HG02870 (cell line): ENCODE results near the gene ADAMTS8.

Experiments used
- ATAC-seq: cut with Tn5 transposase; IDR thresholded peaks from one replicate; pipeline ENCODE4 v1.9.1; 2021; ENCODE audit warnings: mild to moderate bottlenecking, moderate library complexity; ENCODE audit not compliant: unreplicated experiment

ADAMTS8 gene

GRCh38 chr11:130400781-130401483 lies 27.5 kb downstream of the ADAMTS8 start:
- ATAC-seq, result no peak

- ATAC-seq, result no peak
These were observed 29.2 kb downstream of the ADAMTS8 start for GRCh38 chr11:130399196-130399595.

- ATAC-seq, result no peak
These were observed 30.6 kb downstream of the ADAMTS8 start for GRCh38 chr11:130397780-130398179.

- no peak for ATAC-seq
These were observed 31.4 kb downstream of the ADAMTS8 start for GRCh38 chr11:130396965-130397364.

GRCh38 chr11:130394615-130395014 lies 33.8 kb downstream of the ADAMTS8 start:
- ATAC-seq, result no peak

GRCh38 chr11:130391711-130392110 lies 36.7 kb downstream of the ADAMTS8 start:
- ATAC-seq, result no peak

- no peak for ATAC-seq
These were observed 38.2 kb downstream of the ADAMTS8 start for GRCh38 chr11:130390071-130390758.

- ATAC-seq, result no peak
These were observed 39.0 kb downstream of the ADAMTS8 start for GRCh38 chr11:130389335-130389935.

GRCh38 chr11:130388607-130389205 lies 39.7 kb downstream of the ADAMTS8 start:
- no peak for ATAC-seq

- ATAC-seq, result no peak
These were observed 42.4 kb downstream of the ADAMTS8 start for GRCh38 chr11:130386056-130386455.

GRCh38 chr11:130383344-130384211 lies 44.8 kb downstream of the ADAMTS8 start:
- no peak for ATAC-seq

- no peak for ATAC-seq
These were observed 47.1 kb downstream of the ADAMTS8 start for GRCh38 chr11:130381317-130381716.

- ATAC-seq, result no peak
These were observed 47.6 kb downstream of the ADAMTS8 start for GRCh38 chr11:130380778-130381177.

GRCh38 chr11:130379276-130379675 lies 49.1 kb downstream of the ADAMTS8 start:
- no peak for ATAC-seq

- ATAC-seq, result no peak
These were observed 57.4 kb downstream of the ADAMTS8 start for GRCh38 chr11:130370845-130371590.

- ATAC-seq, result no peak
These were observed 58.7 kb downstream of the ADAMTS8 start for GRCh38 chr11:130369713-130370112.

GRCh38 chr11:130369141-130369691 lies 59.2 kb downstream of the ADAMTS8 start:
- ATAC-seq, result no peak

- ATAC-seq, result no peak
These were observed 69.0 kb downstream of the ADAMTS8 start for GRCh38 chr11:130359419-130359818.

GRCh38 chr11:130358398-130358797 lies 70.0 kb downstream of the ADAMTS8 start:
- no peak for ATAC-seq
